NT2/D1 (cell line): ENCODE data around the gene CCDC39.

Experiments used
- YY1 ChIP-seq: IDR thresholded peaks from 2 replicates; pipeline ENCODE4 v1.6.1; 2011; ENCODE audit not compliant: insufficient read length, insufficient read depth
- ZNF274 ChIP-seq: IDR thresholded peaks from 2 replicates; pipeline ENCODE4 v1.6.1; 2011; ENCODE audit warnings: mild to moderate bottlenecking, low read depth, low read length

DNA sequence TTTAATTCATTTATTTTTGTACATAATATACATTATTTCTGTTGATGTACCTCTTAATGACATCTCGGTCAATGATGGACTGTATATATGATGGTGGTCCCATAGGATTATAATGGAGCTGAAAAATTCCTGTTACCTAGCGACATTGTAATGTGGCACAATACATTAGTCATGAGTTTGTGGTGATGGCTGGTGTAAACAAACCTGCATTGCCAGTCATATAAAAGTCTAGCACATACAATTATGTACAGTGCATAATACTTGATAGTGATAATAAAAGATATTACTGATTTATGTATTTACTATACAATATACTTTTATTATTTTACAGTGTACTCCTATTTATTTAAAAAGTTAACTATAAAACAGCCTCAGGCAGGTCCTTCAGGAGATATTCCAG, 62.2 kb downstream of the CCDC39 start:
- TF ChIP-seq ZNF274 (no peak), YY1 (no peak)
